Heart left ventricle (tissue), 16 donors: ENCODE measurements around the gene TRAF2. TPM values are rescaled to one million over a fixed set of nuclear protein-coding genes. Genes with fewer than 3 reads are reported as not detected.

Experiments
- ATAC-seq, 4 donors: fragments of 200-7000 bp; cut with Tn5 transposase; one replicate each; pipeline ENCODE4 v1.9.1; 2020 to 2022; ENCODE audit warnings: moderate library complexity in 4 of 4, mild to moderate bottlenecking in 3 of 4, moderate number of reproducible peaks in 1 of 4
- DNase-seq, 5 donors: peaks; one replicate each; pipeline ENCODE4 v3.0.0-alpha.2; 2020
- H3K27ac ChIP-seq, 12 donors: fragments of 200-600 bp; sonication (generic) in 4 of 12; one replicate each; pipeline versions ENCODE4 v1.5.0 to v1.8.0; 2016 to 2022; ENCODE audit warnings: mild to moderate bottlenecking in 2 of 12
- H3K27me3 ChIP-seq, 9 donors: fragments of 200-600 bp; sonication (generic) in 2 of 9; one replicate each; pipeline versions ENCODE4 v1.5.1 to v1.8.0; 2016 to 2022; ENCODE audit warnings: mild to moderate bottlenecking in 3 of 9
- H3K36me3 ChIP-seq, 9 donors: fragments of 200-600 bp; sonication (generic) in 2 of 9; one replicate each; pipeline versions ENCODE4 v1.5.0 to v1.8.0; 2018 to 2022; ENCODE audit warnings: mild to moderate bottlenecking in 2 of 9
- H3K4me1 ChIP-seq, 12 donors: fragments of 200-600 bp; sonication (generic) in 4 of 12; one replicate each; pipeline versions ENCODE4 v1.5.0 to v1.8.0; 2016 to 2022; ENCODE audit warnings: mild to moderate bottlenecking in 3 of 12
- H3K4me3 ChIP-seq, 12 donors: fragments of 200-600 bp; sonication (generic) in 4 of 12; one replicate each; pipeline versions ENCODE4 v1.5.0 to v1.8.0; 2017 to 2022; ENCODE audit warnings: mild to moderate bottlenecking in 9 of 12, moderate library complexity in 4 of 12
- H3K9me3 ChIP-seq, 12 donors: fragments of 200-600 bp; sonication (generic) in 4 of 12; one replicate each; pipeline versions ENCODE4 v1.5.0 to v1.8.0; 2016 to 2022; ENCODE audit warnings: mild to moderate bottlenecking in 1 of 12
- CTCF ChIP-seq, 12 donors: fragments of 200-600 bp; sonication (generic) in 4 of 12; IDR thresholded peaks; one replicate each; pipeline versions ENCODE4 v1.5.0 to v1.8.0; 2018 to 2022; ENCODE audit warnings: antibody characterized with exemption in 12 of 12, mild to moderate bottlenecking in 5 of 12
- POLR2A ChIP-seq, 2 donors: fragments of 450-650 bp; IDR thresholded peaks; one replicate each; pipeline ENCODE4 v1.6.1; 2017; ENCODE audit warnings: antibody characterized with exemption in 2 of 2, mild to moderate bottlenecking in 2 of 2, moderate library complexity in 2 of 2
- WGBS, 4 donors: extraction: QIAGEN DNeasy Blood & Tissue Kit in 2 of 4; methylation state at CpG; one replicate each; pipeline versions ENCODE4 v1.1.5 to v1.1.7; 2013 to 2018; 5-methylcytosine and 5-hydroxymethylcytosine counted together
- intact Hi-C, 10 donors: fragments of 100-400 bp; cut with DNase I; formaldehyde crosslinking; loops; one replicate each; pipeline versions ENCODE4 v1.11.1 to v1.14.2; 2022
- polyA plus RNA-seq, 2 donors: library from polyadenylated mRNA; stranded (reverse); fragments of 200-250 nt; gene quantifications; one replicate each; pipeline ENCODE4 v1.2.3, GENCODE V29; 2013
- total RNA-seq, 9 donors: library from RNA; depleted of rRNA in 2 of 9; stranded (reverse); fragments of >200 nt in 2 of 9; fragmentation: NEBNext Ultra II Directional in 3 of 9; extraction: Animal tissue kit (Norgen Biotek cat#: 25700) in 3 of 9; gene quantifications; one replicate each; pipeline versions ENCODE4 v1.1.0 to v1.2.4, GENCODE V29; 2016 to 2023
- donor health status: ischemic (EF 13 %, LVEDD 7.1; RV severe dilation, severe dysfunction).
- donor health status: healthy with polysubstance abuse.
- donor health status: DM: no; HTN: yes; CAD: no.
- donor health status: DM: no; HTN: no; CAD: no.
- donor health status: ischemic (EF 25% LVEDD 6.9; RV normal size, moderate dysfunction).
- donor health status: ischemic (EF 25% LVEDD 5.7; RV mildly dilated, moderate dysfunction).
- donor health status: healthy.
- donor health status: DM: yes; HTN: yes; CAD: no.
- donor health status: ischemic (EF 35%, LVEDD 5.7; RV mildly dilated, moderate dysfunction).
- donor health status: nonischemic (EF 11% LVEDD 7.7; RV severe dilation, severe dysfunction).
- donor health status: DM: yes; HTN: yes; CAD: no.
- donor health status: PGD.
- donor health status: ischemic (EF 29% LVEDD 5.4; RV normal size, mild dysfunction).
- donor health status: nonischemic (EF 23%, LVEDD 6.1; RV moderate dilation, normal function).

TRAF2 gene
- total and polyA plus RNA-seq, 11 donors = 6.3 to 28.3 (median 9.4) TPM

- no peaks in the 10 kb centered on the region for H3K27me3 ChIP-seq
- TF ChIP-seq POLR2A (IDR thresholded peaks at IDR 0.05) = no peak
- peak; percentile 41 to 77 (median 69) for TF ChIP-seq CTCF (IDR thresholded peaks at IDR 0.05)
- H3K9me3 ChIP-seq = no peaks in the 10 kb centered on the region
- H3K4me3 ChIP-seq = no peak overlapping the region
- peaks cover 0 to 4% (median 1%) of the 10 kb centered on the region in 9 donors for H3K36me3 ChIP-seq
- ATAC-seq = peak in 1 of 4 donors; percentile 40
- intact Hi-C loops = loop anchor here (1.0 to 5.0 kb wide), 10 partner anchors 34 to 156 kb away; partner anchors contain the start of genes PAXX (in 3 of the 10), ABCA2 (in 1 of the 10), CLIC3 (in 1 of the 10) and FUT7 (in 1 of the 10)
- H3K27ac ChIP-seq = peak overlapping the region in 8 of 12 donors; percentile 1 to 92 (median 52)
- peak; percentile 73 to 86 (median 77) for DNase-seq
- peaks cover 2 to 68% (median 34%) of the 10 kb centered on the region in 12 donors for H3K4me1 ChIP-seq
- 22 to 30% (median 27%) methylated on average over 10 to 15 of the region's 15 CpGs for WGBS, 4 donors
These were observed 61.7 kb downstream of the TRAF2 start for GRCh38 chr9:136947955-136948510.

- DNase-seq = peak in 1 of 5 donors; percentile 58
- TF ChIP-seq POLR2A (IDR thresholded peaks at IDR 0.05) (no peak), CTCF (IDR thresholded peaks at IDR 0.05) (no peak)
- H3K27ac ChIP-seq = peak overlapping the region; percentile 71 to 98 (median 90)
- peak overlapping the region; percentile 35 to 75 (median 71) for H3K4me3 ChIP-seq
- no peaks in the 10 kb centered on the region for H3K9me3 ChIP-seq
- ATAC-seq = peak in 1 of 4 donors; percentile 0
- 2 to 21% (median 16%) methylated on average over 12 to 22 of the region's 22 CpGs for WGBS, 4 donors
- intact Hi-C loops = loop anchor here in 8 of 10 donors (1.0 to 5.0 kb wide), 9 partner anchors 28 to 157 kb away; partner anchors contain the start of genes PAXX (in 3 of the 8), ABCA2 (in 1 of the 8), CLIC3 (in 1 of the 8) and FUT7 (in 1 of the 8)
- no peaks in the 10 kb centered on the region for H3K27me3 ChIP-seq
- H3K36me3 ChIP-seq = no peaks in the 10 kb centered on the region
- H3K4me1 ChIP-seq = peaks cover 0 to 60% (median 27%) of the 10 kb centered on the region in 12 donors
These were observed 63.0 kb downstream of the TRAF2 start for GRCh38 chr9:136949239-136949816.

GRCh38 chr9:136949817-136950655, 63.7 kb downstream of the TRAF2 start:
- ATAC-seq (peak; percentile 85 to 90 (median 88)), DNase-seq (peak; percentile 95 to 98 (median 97))
- intact Hi-C loops = loop anchor here in 9 of 10 donors (1.0 to 5.0 kb wide), 12 partner anchors 25 to 158 kb away; partner anchors contain the start of genes PAXX (in 4 of the 9), ABCA2 (in 3 of the 9), PTGDS (in 3 of the 9) and CLIC3 (in 1 of the 9)
- H3K4me3 ChIP-seq = peak overlapping the region; percentile 35 to 75 (median 71)
- no peaks in the 10 kb centered on the region for H3K36me3 ChIP-seq
- no peaks in the 10 kb centered on the region for H3K27me3 ChIP-seq
- WGBS, 4 donors = 0 to 3% (median 2%) methylated on average over 9 to 63 of the region's 63 CpGs
- no peaks in the 10 kb centered on the region for H3K9me3 ChIP-seq
- H3K27ac ChIP-seq = peak overlapping the region; percentile 71 to 98 (median 90)
- peaks cover 0 to 56% (median 27%) of the 10 kb centered on the region in 12 donors for H3K4me1 ChIP-seq
- TF ChIP-seq CTCF (IDR thresholded peaks at IDR 0.05) (peak in 9 of 12 donors; percentile 11 to 35 (median 27)), POLR2A (IDR thresholded peaks at IDR 0.05) (peak; percentile 59 to 93)
